ENCODE data around the gene ADD3.

Gene ADD3

DNA sequence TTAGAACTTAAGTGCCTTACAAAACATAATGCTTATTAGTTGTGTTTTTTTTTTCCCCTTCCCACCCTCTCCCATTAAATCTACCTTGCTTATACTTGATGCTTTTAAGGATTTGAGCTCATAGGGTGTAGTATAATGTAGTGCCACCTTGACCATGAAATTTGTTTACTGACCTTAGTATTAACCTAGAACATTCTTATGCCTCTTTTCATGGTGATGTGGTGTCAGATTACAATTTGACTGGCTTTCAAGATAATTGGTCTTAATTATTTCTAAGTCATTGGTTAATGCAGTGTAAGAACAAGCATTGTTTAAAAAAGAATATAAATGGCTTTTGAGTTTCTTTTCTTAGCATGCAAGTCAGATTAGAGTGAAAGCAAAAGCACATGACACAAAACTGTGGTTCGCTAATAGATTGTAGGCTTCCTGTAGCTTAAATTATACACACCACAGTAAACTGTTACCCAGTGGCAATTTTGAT is 61.8 kb downstream of the ADD3 start (continued):
- TF ChIP-seq ZNF704 (tag by site-specific recombination; IDR thresholded peaks at IDR 0.05) (no peak), ZNF214 (tag by site-specific recombination; IDR thresholded peaks at IDR 0.05; ENCODE audit: borderline replicate concordance) (no peak), ZNF426 (tag by site-specific recombination; IDR thresholded peaks at IDR 0.05) (no peak), KLF17 (tag by site-specific recombination; IDR thresholded peaks at IDR 0.05) (peak; percentile 58; the same call in 1 of the 2 replicates), ZNF341 (tag by site-specific recombination; IDR thresholded peaks at IDR 0.05; ENCODE audit: low read depth) (no peak), ZNF560 (tag by site-specific recombination; IDR thresholded peaks at IDR 0.05; ENCODE audit: borderline replicate concordance) (no peak), ZFP37 (tag by site-specific recombination; IDR thresholded peaks at IDR 0.05) (no peak), ZBTB10 (tag by site-specific recombination; IDR thresholded peaks at IDR 0.05) (no peak), ZFHX2 (tag by site-specific recombination; conservative IDR thresholded peaks at IDR 0.05) (no peak), BCL6B (tag by site-specific recombination; IDR thresholded peaks at IDR 0.05) (peak; percentile 51; the same call in 1 of the 2 replicates), GLI2 (tag by site-specific recombination; IDR thresholded peaks at IDR 0.05; ENCODE audit: borderline replicate concordance, low read depth) (0 out of 2 replicates have a peak, but pooled peaks have one; percentile 6), ZNF366 (tag by site-specific recombination; conservative IDR thresholded peaks at IDR 0.05) (peak; percentile 66), ZNF785 (tag by site-specific recombination; IDR thresholded peaks at IDR 0.05) (no peak), ZNF202 (tag by site-specific recombination; IDR thresholded peaks at IDR 0.05; ENCODE audit: borderline replicate concordance) (no peak), ZNF292 (tag by site-specific recombination; IDR thresholded peaks at IDR 0.05; ENCODE audit: borderline replicate concordance, low read depth) (no peak), ZNF169 (tag by site-specific recombination; IDR thresholded peaks at IDR 0.05) (no peak)
- TF ChIP-seq, protein P1, sequence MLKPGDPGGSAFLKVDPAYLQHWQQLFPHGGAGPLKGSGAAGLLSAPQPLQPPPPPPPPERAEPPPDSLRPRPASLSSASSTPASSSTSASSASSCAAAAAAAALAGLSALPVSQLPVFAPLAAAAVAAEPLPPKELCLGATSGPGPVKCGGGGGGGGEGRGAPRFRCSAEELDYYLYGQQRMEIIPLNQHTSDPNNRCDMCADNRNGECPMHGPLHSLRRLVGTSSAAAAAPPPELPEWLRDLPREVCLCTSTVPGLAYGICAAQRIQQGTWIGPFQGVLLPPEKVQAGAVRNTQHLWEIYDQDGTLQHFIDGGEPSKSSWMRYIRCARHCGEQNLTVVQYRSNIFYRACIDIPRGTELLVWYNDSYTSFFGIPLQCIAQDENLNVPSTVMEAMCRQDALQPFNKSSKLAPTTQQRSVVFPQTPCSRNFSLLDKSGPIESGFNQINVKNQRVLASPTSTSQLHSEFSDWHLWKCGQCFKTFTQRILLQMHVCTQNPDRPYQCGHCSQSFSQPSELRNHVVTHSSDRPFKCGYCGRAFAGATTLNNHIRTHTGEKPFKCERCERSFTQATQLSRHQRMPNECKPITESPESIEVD (tag by site-specific recombination; IDR thresholded peaks at IDR 0.05) = peak; percentile 99
- TF ChIP-seq, protein P2, sequence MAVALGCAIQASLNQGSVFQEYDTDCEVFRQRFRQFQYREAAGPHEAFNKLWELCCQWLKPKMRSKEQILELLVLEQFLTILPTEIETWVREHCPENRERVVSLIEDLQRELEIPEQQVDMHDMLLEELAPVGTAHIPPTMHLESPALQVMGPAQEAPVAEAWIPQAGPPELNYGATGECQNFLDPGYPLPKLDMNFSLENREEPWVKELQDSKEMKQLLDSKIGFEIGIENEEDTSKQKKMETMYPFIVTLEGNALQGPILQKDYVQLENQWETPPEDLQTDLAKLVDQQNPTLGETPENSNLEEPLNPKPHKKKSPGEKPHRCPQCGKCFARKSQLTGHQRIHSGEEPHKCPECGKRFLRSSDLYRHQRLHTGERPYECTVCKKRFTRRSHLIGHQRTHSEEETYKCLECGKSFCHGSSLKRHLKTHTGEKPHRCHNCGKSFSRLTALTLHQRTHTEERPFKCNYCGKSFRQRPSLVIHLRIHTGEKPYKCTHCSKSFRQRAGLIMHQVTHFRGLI (tag by site-specific recombination; IDR thresholded peaks at IDR 0.05) = no peak
- TF ChIP-seq, protein P3, sequence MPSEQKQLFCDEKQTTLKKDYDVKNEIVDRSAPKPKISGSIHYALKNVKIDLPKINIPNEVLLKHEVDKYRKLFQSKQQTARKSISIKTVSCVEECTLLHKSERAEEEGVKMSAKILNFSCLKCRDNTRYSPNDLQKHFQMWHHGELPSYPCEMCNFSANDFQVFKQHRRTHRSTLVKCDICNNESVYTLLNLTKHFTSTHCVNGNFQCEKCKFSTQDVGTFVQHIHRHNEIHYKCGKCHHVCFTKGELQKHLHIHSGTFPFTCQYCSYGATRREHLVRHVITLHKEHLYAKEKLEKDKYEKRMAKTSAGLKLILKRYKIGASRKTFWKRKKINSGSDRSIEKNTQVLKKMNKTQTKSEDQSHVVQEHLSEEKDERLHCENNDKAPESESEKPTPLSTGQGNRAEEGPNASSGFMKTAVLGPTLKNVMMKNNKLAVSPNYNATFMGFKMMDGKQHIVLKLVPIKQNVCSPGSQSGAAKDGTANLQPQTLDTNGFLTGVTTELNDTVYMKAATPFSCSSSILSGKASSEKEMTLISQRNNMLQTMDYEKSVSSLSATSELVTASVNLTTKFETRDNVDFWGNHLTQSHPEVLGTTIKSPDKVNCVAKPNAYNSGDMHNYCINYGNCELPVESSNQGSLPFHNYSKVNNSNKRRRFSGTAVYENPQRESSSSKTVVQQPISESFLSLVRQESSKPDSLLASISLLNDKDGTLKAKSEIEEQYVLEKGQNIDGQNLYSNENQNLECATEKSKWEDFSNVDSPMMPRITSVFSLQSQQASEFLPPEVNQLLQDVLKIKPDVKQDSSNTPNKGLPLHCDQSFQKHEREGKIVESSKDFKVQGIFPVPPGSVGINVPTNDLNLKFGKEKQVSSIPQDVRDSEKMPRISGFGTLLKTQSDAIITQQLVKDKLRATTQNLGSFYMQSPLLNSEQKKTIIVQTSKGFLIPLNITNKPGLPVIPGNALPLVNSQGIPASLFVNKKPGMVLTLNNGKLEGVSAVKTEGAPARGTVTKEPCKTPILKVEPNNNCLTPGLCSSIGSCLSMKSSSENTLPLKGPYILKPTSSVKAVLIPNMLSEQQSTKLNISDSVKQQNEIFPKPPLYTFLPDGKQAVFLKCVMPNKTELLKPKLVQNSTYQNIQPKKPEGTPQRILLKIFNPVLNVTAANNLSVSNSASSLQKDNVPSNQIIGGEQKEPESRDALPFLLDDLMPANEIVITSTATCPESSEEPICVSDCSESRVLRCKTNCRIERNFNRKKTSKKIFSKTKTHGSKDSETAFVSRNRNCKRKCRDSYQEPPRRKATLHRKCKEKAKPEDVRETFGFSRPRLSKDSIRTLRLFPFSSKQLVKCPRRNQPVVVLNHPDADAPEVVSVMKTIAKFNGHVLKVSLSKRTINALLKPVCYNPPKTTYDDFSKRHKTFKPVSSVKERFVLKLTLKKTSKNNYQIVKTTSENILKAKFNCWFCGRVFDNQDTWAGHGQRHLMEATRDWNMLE (tag by site-specific recombination; conservative IDR thresholded peaks at IDR 0.05; ENCODE audit: low read depth) = no peak; the same call in 1 of the 2 replicates

Data from HEK293 (cell line).